ENCODE data around the gene DPAGT1.
"Not testable (repeated sequence)": the region's sequence is repeated elsewhere in the genome, so short reads cannot be mapped to it uniquely, and the experiment has no call there.

The DPAGT1 gene

GRCh38 chr11:119101759-119102423, at the start of gene DPAGT1:
Gene DPAGT1, minus strand, starts transcription at chr11:119101853. Its CDS starts 198 bp downstream, at chr11:119101655.
- intact Hi-C loops (cut with DNase I) = no loop called here
- peak; percentile 83 to 98 (median 92) for DNase-seq

DNA sequence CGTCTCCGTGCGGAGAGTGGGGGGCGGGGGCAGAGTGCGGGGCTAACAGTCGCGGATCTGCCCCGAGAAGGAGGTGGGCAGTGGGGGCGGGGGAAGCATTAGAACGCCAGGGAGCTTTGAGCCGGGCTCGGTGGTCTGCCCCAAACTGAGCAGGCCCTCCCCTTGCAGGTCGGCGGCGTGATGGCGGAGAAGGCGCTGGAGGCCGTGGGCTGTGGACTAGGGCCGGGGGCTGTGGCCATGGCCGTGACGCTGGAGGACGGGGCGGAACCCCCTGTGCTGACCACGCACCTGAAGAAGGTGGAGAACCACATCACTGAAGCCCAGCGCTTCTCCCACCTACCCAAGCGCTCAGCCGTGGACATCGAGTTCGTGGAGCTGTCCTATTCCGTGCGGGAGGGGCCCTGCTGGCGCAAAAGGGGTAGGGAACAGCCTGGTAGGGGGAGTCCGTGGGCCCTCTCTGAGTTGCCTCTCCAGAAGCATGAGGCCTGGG, 48.2 kb upstream of the DPAGT1 start:
- DNase-seq = no peak
- intact Hi-C loops (cut with DNase I) = no loop called here

DNA sequence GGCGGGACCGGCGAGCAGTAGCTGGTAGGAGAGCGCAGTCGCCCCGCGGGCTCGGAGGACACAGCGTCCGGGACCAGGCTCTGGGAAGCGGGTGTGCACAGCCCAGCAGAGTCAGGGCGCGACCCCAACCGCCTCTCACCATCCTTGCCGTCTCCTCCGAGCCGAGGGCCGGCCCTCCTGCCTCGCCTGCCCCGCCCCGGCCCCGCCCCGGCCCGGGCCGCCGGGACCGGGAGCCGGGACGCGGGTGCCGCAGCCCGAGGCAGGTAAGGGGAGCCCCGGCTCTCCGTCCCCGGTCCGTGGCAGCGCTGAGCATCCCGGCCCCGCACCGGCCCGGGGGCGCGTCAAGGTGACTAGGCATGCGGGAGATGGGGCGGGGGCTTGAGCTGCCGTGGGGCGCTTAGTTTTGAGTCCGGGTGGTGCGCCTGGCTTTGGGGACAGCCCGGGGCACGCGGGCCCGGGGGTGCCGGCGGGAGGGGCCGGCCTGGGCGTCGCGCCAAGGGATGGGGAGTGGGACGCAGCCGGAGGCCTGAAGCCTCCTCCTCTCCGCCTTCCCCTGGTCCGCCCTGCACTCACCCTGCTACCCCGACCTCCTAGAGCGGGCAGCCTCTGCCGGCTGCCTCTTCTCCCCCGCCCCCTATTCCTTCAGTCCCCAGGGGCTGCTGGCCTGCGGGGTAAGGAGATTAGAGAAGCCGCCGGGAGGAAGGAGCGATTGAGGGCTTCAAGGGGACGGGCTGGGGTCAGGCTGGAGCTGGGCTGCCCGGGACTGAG, 47.5 kb upstream of the DPAGT1 start, which contains the start of gene ABCG4:
Gene ABCG4, plus strand, starts transcription at position 35 of the 768 bp plus-strand sequence. CDS start 914 bp downstream, outside the sequence.
- intact Hi-C loops (cut with DNase I) = no loop called here
- DNase-seq = peak in 31 of 42 donors; percentile 3 to 65 (median 30)

DNA sequence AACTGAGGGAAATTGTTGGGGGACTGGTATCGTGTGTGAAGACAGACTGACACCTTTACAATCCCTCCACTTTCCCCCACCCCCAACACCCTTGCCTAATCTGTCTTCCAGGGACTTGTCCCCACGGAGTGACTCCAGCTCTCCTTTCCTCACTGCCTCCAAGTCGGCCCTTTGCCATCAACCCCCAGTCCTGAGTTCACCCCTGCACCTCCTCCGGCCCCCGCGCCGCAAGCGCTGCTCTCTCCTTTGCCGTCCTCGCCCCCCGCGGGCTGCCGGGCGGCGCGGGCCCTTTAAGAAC, 47.0 kb upstream of the DPAGT1 start:
- DNase-seq = no peak
- intact Hi-C loops (cut with DNase I) = no loop called here

DNA sequence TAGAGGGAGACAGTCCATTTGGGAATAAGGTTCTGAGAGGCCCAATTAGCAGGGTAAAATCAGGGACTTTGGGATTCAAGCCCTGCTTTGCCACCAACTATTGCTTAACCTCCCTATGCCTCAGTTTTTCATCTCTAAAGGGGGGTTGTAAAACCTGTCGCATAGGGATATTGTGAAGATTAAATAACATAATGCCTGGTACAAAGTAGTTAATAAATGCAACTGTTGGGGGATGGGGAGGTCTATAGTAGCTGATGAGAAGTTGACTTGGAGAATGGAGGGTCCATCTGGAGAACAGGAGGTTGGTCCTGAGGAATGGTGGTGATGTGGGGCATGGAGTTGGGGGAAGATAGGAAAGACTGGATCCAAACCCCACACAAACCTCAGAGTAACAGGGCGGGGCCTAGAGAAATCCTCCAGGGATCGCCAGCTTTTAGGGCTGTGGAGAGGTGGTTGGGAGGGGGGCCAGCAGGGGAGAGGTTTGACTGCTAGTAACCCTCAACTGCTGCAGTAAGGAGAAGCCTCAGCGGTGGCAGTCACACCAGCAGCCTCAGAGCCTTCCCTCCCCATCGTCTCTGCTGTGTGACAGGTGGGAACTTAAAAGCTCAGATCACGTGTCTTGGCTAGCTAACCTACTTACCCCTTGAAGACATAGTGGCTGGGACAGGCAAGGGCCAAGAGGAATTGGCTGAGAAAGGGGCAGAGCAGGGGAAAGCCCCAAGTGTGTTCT, 46.1 kb upstream of the DPAGT1 start:
- no peak for DNase-seq
- intact Hi-C loops (cut with DNase I) = no loop called here

- intact Hi-C loops (cut with DNase I) = no loop called here
- DNase-seq = no peak
Observed at GRCh38 chr11:119145551-119145950, 43.9 kb upstream of the DPAGT1 start.

DNA sequence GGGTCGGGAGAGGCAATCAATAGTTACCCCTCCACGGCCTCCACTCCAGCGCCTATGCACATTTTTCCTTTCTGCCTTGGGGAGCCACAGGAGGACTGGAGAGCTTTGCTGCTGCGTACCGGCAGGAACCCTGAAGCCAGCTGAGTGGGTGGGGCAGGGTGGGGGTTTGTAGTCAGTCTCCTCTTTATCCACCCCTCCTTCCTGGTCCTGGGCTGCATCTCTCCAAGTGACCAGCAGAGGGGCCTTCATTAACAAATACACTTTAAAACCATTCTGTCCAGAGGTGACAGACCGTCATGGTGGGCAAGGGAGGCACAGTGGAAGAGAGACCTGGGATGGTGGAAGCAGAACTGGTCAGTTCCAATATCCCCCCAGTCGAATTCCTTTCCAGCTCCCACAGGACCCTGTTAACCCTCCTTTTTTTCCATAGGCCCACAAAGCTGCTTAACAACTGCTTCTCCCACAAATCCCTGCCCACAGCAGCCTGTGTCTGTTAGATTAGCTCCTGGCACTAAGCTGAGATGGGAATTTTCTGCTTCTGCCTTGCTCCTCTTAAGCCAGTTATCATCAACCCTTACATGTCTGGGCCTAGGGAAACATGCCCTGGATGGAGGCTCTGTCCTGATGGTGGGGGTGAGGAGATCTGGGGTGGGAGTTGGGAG, 43.3 kb upstream of the DPAGT1 start:
- peak in 28 of 42 donors; percentile 18 to 75 (median 37) for DNase-seq
- intact Hi-C loops (cut with DNase I) = no loop called here

DNA sequence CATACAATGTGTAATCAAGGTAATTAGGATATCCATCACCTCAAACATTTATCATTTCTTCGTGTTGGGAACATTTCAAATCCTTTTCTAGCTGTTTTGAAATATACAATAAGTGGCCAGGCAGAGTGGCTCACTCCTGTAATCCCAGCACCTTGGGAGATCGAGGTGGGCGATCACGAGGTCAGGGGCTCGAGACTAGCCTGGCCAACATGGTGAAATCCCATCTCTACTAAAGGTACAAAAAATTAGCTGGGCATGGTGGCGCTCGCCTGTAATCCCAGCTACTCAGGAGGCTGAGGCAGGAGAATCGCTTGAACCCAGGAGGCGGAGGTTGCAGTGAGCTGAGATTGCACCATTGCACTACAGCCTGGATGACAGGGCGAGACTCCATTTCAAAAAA, 37.6 kb upstream of the DPAGT1 start:
- DNase-seq; intact Hi-C loops (cut with DNase I): not testable (repeated sequence)

DNA sequence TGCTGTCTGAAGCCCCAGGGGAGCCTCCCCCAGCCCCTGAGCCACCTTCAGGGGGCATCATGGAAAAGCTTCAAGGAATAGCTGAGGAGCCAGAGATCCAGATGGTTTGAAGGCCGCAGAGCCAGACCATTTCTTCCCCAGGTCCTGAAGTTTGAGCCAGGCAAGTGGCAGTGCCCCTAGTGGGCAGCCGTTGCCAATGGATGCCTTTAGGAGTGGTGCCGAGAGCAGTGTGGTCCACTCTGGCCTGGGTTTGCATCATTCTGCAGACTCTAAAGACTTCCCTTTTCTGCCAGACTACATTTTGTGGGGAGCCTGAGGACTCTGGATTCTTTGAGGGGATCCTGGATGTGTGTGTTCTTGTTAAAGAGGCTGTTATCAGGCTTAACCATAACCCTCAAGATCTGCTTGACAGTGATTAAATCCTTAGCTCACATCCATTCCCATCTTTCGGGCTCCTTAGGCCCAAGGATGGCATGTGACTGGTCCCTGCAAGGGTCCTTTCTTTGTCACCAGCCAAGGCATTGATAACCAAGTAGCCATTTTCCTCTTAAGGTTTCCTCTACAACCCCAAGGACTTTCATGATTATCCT, 32.8 kb upstream of the DPAGT1 start:
- intact Hi-C loops (cut with DNase I) = no loop called here
- DNase-seq = peak in 3 of 42 donors; percentile 25 to 42 (median 30)

GRCh38 chr11:119130662-119131061, 29.0 kb upstream of the DPAGT1 start:
- no peak for DNase-seq
- intact Hi-C loops (cut with DNase I) = no loop called here

DNA sequence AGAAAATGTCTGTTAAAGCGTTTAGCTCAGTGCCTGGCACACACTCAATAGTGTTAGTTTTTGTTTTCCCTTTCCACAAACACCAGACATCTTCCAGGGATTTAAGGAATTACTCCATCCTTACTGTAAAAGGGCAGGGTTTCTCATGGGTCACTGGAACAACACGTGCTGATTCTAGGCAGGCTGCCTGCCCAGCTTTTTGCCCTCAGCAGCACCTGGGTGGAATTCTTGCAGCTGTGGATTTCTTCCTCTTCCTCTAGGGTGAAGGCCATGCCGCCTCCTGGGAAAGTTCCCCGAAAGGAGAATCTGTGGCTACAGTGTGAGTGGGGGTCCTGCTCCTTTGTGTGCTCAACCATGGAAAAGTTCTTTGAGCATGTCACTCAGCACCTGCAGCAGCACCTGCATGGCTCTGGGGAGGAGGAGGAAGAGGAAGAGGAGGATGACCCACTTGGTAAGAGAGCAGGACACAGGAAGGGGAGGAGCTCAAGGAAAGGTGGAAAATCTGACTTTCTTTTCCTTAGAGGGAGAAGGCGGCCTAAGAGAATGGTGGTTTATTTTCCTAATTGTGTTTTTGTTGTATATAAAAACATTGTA, 25.1 kb upstream of the DPAGT1 start:
- intact Hi-C loops (cut with DNase I) = no loop called here
- DNase-seq = no peak

- intact Hi-C loops (cut with DNase I) = no loop called here
- no peak for DNase-seq
Observed at GRCh38 chr11:119125821-119126220, 24.2 kb upstream of the DPAGT1 start.

DNA sequence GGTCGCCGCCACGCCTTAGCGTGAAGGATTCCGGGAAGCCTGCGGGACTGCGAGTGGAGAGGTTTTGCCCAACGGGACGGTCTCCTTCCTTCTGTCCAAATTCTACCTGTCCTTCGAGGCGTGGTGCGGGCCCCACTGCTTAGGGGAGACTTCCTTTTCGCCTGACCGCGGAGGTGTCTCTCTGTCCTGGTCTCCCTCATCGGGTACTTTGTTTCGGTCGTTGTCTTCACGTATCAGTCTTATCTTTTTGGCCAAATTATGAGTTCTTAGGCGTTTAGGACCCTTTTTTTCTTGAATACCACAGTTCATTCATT, 20.1 kb upstream of the DPAGT1 start:
- DNase-seq = no peak
- intact Hi-C loops (cut with DNase I) = no loop called here

DNA sequence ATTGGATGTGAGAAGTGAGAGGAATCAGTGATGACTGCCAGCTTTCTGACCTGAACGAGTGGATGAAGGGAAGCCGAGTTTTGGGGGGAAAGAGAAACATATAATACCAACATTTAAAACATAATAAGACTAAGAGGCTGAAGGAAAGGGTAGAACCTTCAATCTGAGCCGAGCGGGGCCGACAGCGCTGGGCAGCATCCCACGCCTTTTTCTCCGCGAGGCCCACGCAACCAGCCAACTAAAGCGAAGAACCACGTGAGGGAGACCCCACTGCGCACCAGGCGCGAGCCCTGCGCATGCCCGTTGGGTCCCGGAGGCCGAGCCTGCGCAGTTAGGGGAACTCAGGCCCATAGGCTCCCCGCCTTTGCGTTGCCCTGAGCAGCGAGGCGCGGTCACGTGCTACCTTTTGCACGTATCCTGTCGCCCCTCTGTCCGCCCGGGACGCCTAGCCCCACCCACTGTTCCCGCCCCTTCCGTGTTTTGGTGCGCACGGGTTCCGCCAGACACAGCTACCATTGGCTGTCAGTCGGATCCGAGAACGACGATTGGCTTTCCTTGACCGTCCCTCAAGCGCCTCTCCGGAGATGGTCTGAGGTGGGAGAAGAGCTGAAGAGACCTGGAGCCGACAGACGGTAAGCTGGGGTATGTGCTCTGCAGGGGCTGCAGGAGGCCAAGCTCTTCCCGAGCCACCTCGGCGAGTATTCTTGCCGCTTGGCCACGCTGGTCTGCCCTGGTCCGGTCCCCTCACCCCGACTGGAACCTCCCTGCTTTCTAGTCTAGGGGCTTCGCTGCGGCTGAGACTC, 19.6 kb upstream of the DPAGT1 start, which contains the start of gene HINFP:
Gene HINFP, plus strand, starts transcription at position 573 of the 803 bp plus-strand sequence. CDS start 5,365 bp downstream, outside the sequence.
- peak; percentile 99 to 100 (median 100) for DNase-seq
- intact Hi-C loops (cut with DNase I) = no loop called here

- no peak for DNase-seq
Observed at GRCh38 chr11:119120639-119121007, 19.0 kb upstream of the DPAGT1 start.

GRCh38 chr11:119118946-119119345, 17.3 kb upstream of the DPAGT1 start:
- no peak for DNase-seq
- intact Hi-C loops (cut with DNase I) = no loop called here

More at GRCh38 chr11:119120639-119121007, 19.0 kb upstream of the DPAGT1 start:
- intact Hi-C loops (cut with DNase I) = no loop called here

- intact Hi-C loops (cut with DNase I) = no loop called here
- DNase-seq = no peak
Observed at GRCh38 chr11:119118227-119118626, 16.6 kb upstream of the DPAGT1 start.
